Measurements from ENCODE around the gene MRPL54.

- no peak for TF ChIP-seq CTCF (conservative IDR thresholded peaks at IDR 0.05; ENCODE audit: low read length)
- TF ChIP-seq EZH2phosphoT487 (IDR thresholded peaks at IDR 0.05; ENCODE audit: borderline replicate concordance): no peak
These were observed 41.5 kb downstream of the MRPL54 start for GRCh38 chr19:3803986-3804385.

All from Loucy (cell line).